Urothelium cell line (cell line): Measurements from ENCODE around the gene ADARB1.
A peak's percentile ranks its signal among the peaks of the same experiment; 100 is the strongest.
"Not testable (repeated sequence)": the region's sequence is repeated elsewhere in the genome, so short reads cannot be mapped to it uniquely, and the experiment has no call there.

ENCODE experiments used
- DNase-seq: peaks from one replicate; pipeline ENCODE4 v3.0.0; 2011; ENCODE audit warnings: low spot score, mixed read lengths
- FAIRE-seq: peaks from 2 replicates; lab custom pipeline; 2011; peaks lifted over from hg19 to GRCh38; lab: Jason Lieb, UNC

ADARB1 gene

GRCh38 chr21:45074048-45074817, at the start of gene ADARB1:
TSS of gene ADARB1 (plus strand) at chr21:45074580. CDS start at chr21:45171657, 97,077 bp downstream.
- DNase-seq (peak; percentile 91), FAIRE-seq (peak; percentile 76)

GRCh38 chr21:45026066-45026745, 48.2 kb upstream of the ADARB1 start:
- no peak for FAIRE-seq
- no peak for DNase-seq

GRCh38 chr21:45026826-45027225, 47.6 kb upstream of the ADARB1 start:
- no peak for FAIRE-seq
- no peak for DNase-seq

- DNase-seq, result no peak
- FAIRE-seq, result no peak
These were observed 46.9 kb upstream of the ADARB1 start for GRCh38 chr21:45027241-45028196.

DNA sequence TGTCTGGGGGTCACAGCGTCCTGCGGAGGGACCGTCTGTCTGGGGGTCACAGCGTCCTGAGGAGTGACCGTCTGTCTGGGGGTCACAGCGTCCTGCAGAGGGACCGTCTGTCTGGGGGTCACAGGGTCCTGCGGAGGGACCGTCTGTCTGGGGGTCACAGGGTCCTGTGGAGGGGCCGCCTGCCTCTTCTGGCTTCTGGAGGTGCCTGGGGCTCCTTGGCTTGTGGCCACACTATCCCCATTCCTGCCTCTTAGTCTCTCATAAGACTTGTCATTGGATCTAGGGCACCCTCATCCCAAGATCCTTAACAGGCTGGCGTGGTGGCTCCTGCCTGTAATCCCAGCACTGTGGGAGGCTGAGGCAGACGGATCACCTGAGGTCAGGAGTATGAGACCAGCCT, 45.7 kb upstream of the ADARB1 start:
- not testable (repeated sequence) for FAIRE-seq, DNase-seq

DNA sequence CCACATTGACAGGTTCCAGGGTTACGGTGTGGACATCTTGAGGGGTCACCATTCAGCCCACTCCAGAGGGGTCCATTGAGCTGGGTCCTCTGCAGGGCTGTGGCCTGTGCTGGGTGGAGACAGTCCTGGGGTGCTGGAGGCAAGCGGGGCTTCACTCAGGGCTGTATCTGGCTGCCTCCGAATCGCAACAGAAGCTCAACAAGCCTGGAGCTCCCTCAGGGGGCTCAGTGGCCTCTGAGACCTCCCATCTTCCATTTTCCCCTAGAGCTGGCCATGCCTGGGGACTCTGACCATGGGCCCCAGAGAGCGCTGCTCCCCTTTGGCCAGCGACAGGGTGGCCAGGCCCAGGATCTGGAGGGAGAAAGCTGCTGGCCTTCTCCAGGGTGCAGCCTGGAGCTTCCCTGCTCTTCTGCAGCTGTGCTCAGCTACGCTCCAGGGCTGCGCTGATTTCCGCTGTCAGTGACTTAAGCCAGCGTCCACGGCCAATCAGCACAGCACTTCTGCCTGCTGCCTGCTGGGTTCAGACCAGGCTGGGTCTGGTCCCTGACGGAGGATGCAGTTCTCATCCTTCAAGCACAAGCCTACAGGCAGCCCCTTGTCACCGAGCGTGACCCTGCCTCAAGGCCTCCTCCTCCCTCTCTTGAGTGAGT, 45.0 kb upstream of the ADARB1 start:
- no peak for DNase-seq

DNA sequence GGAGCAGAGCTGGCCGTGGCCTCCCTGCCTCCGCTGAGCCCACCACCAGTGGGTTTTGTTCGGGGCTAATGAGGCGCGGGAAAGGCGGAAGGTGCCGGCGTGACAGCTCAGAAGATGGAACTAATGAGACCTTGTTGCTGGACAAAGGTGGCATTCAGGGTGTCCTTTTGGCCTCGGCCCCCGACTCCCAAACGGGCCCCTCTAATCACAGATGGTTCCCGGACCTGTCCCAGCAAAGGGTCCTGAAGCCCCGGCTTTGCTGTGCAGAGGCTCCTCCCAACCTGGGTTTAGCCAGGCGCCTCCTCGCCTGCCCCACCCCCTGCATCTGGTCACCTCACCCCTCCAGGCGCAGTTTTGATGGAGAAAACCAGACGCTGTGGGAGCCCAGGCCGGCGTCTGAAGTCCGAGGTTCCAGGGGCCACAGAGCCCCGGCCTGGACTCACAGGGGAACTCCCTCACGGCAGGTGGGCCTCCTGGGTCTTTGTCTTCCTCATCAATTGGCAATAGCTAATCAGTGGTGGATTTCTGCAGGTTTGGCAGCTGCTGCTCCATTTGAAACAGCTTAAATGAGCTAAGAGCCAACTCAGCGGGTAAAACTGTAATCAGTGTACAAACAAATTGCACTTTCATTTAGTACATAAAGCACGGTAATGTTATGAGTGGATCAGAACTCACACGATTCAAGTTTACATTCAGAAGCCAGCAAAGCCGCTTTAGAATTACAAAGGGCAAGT, 44.3 kb upstream of the ADARB1 start:
- FAIRE-seq (no peak), DNase-seq (no peak)

More for the DNA sequence above, 45.0 kb upstream of the ADARB1 start:
- FAIRE-seq, result no peak

GRCh38 chr21:45030682-45031570, 43.5 kb upstream of the ADARB1 start:
- no peak for DNase-seq

DNA sequence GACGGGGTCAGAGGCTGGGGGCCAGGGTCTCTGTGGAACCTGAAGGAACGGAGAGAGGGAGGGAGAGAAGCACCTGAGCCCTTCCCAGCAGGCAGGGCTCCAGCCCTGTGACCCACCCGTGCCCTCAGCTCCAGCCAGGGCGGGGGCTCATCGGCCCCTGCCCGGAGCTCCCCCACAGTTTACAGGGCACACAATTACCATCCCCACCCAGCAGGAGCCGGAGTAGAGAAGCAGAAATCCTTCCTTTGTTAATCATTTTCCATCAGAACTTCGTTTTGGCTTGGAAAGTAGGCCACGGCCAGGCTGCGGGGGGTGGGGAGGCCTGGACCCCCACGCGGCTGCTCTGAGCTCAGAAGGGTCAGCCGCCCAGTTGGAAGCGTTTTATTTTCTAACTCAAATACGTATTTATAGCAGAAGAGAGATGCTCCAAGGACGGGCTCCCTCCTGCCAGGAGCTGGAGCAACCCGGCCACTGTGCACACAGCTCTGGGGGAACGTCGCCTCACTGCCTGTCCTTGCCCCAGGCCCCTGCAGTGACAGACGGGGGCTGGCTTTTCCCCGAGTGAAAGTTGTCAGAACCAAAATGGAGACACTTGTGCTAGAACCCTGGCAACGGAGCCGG, 42.7 kb upstream of the ADARB1 start:
- FAIRE-seq, result no peak
- DNase-seq, result no peak

More at GRCh38 chr21:45030682-45031570, 43.5 kb upstream of the ADARB1 start:
- no peak for FAIRE-seq

GRCh38 chr21:45032332-45032731, 42.0 kb upstream of the ADARB1 start:
- DNase-seq (no peak), FAIRE-seq (no peak)

GRCh38 chr21:45032977-45033710, 41.2 kb upstream of the ADARB1 start:
- DNase-seq (no peak), FAIRE-seq (no peak)

DNA sequence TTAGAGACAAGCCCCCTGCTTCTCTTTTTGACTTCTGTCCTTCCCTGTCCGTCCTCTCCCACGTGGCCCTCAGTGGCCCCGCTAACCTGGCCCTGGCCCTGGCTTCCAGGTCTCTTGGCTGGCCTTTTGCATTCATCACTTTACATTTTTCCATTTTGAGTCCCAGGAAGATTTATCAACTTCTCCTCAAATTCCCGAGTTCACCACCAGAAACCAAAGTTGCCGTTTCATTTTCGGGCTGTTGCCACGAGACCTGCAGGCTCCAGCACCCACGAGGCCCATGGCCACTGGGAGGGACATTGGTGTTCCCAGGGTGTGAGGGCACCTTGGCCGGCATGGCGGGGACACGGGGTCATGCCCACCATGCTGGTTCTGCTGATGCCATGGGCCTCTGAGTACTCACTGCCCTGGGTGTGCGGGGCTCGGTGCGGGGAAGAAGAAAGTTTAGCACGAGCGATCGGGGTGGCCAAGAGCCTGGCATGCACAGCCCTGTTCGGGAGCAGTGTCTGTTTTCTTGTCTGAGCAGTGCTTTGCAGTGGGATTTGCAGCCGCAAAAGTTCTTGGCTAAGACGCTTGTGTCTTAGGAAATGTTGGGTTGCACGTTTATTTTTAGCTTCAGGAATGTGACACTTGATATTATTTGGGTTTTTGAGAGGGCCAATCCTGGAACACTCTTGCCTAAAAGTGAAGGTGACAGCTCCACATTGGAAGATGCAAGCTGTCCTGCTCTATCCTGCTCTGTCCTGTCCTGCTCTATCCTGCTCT, 40.4 kb upstream of the ADARB1 start:
- FAIRE-seq (no peak), DNase-seq (no peak)

GRCh38 chr21:45034556-45035476, 39.6 kb upstream of the ADARB1 start:
- FAIRE-seq, result no peak
- no peak for DNase-seq

DNA sequence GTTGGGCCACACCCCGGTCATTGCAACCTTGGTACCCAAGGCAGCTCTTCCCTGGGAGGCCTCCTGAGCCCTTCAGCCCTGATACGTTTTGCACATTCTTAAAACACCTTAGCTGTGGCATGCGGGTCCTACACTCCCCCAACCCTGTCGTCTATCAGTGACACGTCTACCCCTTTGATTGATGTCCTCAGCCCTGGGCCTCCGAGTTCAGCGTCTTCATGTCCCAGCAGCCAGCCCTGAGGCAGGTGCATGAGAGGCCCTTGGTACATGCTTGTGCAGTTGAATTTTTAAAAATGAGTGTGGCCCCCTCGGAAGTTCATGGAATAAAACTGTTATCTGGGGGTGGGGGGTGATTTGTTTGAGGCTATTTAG, 38.9 kb upstream of the ADARB1 start:
- DNase-seq (no peak), FAIRE-seq (no peak)

DNA sequence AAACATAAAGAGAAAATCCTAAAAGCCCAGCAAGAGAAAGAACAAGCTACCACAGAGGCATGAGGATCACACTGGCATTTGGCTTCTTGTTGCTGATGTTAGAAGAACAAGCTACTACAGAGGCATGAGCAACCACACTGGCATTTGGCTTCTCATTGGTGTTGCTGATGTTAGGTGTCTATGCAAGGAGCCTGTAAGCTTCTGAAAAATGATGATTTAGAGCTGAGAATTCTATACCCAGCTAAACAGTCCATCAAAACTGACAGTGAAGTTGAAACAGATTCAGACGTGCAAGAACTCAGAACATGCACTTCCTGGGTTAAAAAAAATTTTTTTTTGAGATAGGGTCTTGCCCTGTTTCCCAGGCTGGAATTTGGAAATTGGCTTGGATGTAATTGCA, 37.8 kb upstream of the ADARB1 start:
- FAIRE-seq (no peak), DNase-seq (no peak)

- DNase-seq (no peak), FAIRE-seq (no peak)
These were observed 36.4 kb upstream of the ADARB1 start for GRCh38 chr21:45037986-45038385.
